Epidermal melanocyte (primary cell): ENCODE results near the gene TRIM63.

Experiments
- DNase-seq: peaks from one replicate; pipeline ENCODE4 v3.0.0; 2011; ENCODE audit warnings: low spot score; ENCODE audit not compliant: insufficient read length

The TRIM63 gene

GRCh38 chr1:26089125-26089524, 21.7 kb upstream of the TRIM63 start:
- DNase-seq: no peak

- no peak for DNase-seq
Measured at GRCh38 chr1:26084844-26085243, 17.4 kb upstream of the TRIM63 start.

- DNase-seq: no peak
Measured at GRCh38 chr1:26084091-26084561, 16.7 kb upstream of the TRIM63 start.

GRCh38 chr1:26083208-26083607, 15.8 kb upstream of the TRIM63 start:
- no peak for DNase-seq

GRCh38 chr1:26082020-26082350, 14.6 kb upstream of the TRIM63 start:
- no peak for DNase-seq

GRCh38 chr1:26081267-26082019, 14.0 kb upstream of the TRIM63 start:
- no peak for DNase-seq

GRCh38 chr1:26079960-26080814, 12.8 kb upstream of the TRIM63 start:
- no peak for DNase-seq

GRCh38 chr1:26079178-26079563, 11.7 kb upstream of the TRIM63 start:
- DNase-seq: no peak

- no peak for DNase-seq
Measured at GRCh38 chr1:26078286-26079177, 11.1 kb upstream of the TRIM63 start.

GRCh38 chr1:26077524-26077923, 10.1 kb upstream of the TRIM63 start:
- no peak for DNase-seq

GRCh38 chr1:26075421-26076144, 8.2 kb upstream of the TRIM63 start:
- no peak for DNase-seq

- no peak for DNase-seq
Measured at GRCh38 chr1:26072305-26072704, 4.9 kb upstream of the TRIM63 start.

- no peak for DNase-seq
Measured at GRCh38 chr1:26070963-26071342, 3.5 kb upstream of the TRIM63 start.

GRCh38 chr1:26070296-26070962, 3.0 kb upstream of the TRIM63 start:
- no peak for DNase-seq

GRCh38 chr1:26069941-26070295, 2.5 kb upstream of the TRIM63 start:
- DNase-seq: no peak

- no peak for DNase-seq
Measured at GRCh38 chr1:26066857-26067256, 573 bp downstream of the TRIM63 start.

GRCh38 chr1:26066160-26066559, 1.3 kb downstream of the TRIM63 start:
- no peak for DNase-seq

- no peak for DNase-seq
Measured at GRCh38 chr1:26064553-26064952, 2.9 kb downstream of the TRIM63 start.

GRCh38 chr1:26060832-26061574, 6.4 kb downstream of the TRIM63 start:
- DNase-seq: no peak

GRCh38 chr1:26059906-26060305, 7.5 kb downstream of the TRIM63 start:
- DNase-seq: no peak
